Measurements from ENCODE around the gene CCSER1.

The CCSER1 gene

GRCh38 chr4:90958256-90958895, 831.2 kb downstream of the CCSER1 start:
- no peaks in the 10 kb centered on the region for H3K36me3 ChIP-seq (replicated peaks in 1 of 2; ENCODE audit: control insufficient read depth in 2 of 2, insufficient read depth in 2 of 2, low read length in 2 of 2)
- DNase-seq (ENCODE audit: low spot score): no peak
- no peak overlapping the region for H4K91ac ChIP-seq (ENCODE audit: low read depth, low read length, poor library complexity)
- H3K18ac ChIP-seq (ENCODE audit: low read length): no peak overlapping the region
- H2AFZ ChIP-seq (ENCODE audit: low read length): no peak overlapping the region
- H2BK120ac ChIP-seq (ENCODE audit: low read depth, low read length): no peak overlapping the region
- H3K23ac ChIP-seq (ENCODE audit: low read depth, low read length, poor library complexity): no peak overlapping the region
- no peak overlapping the region for H4K8ac ChIP-seq (ENCODE audit: low read depth, low read length)
- H3K4me3 ChIP-seq (ENCODE audit: low read length in 2 of 2): no peak overlapping the region
- H2BK5ac ChIP-seq (ENCODE audit: low read length): no peak overlapping the region
- no peaks in the 10 kb centered on the region for H3K79me1 ChIP-seq (ENCODE audit: low read depth, low read length)
- H3K4me2 ChIP-seq (ENCODE audit: insufficient read depth, low read length, poor library complexity, severe bottlenecking): no peak overlapping the region
- H3K4ac ChIP-seq (ENCODE audit: low read length): no peak overlapping the region
- H3K27ac ChIP-seq (replicated peaks; ENCODE audit: low read length): no peak overlapping the region
- H2BK12ac ChIP-seq (ENCODE audit: low read length): no peak overlapping the region
- no peak overlapping the region for H2BK15ac ChIP-seq (ENCODE audit: low read length)
- H3K27me3 ChIP-seq (ENCODE audit: control insufficient read depth in 3 of 3, insufficient read depth in 3 of 3, low read depth in 1 of 3, low read length in 3 of 3): no peaks in the 10 kb centered on the region
- H3K9ac ChIP-seq (ENCODE audit: low read depth, low read length, poor library complexity): no peak overlapping the region
- H3K14ac ChIP-seq (ENCODE audit: low read length): no peak overlapping the region
- H2AK5ac ChIP-seq (ENCODE audit: low read depth, low read length): no peak overlapping the region
- H3K4me1 ChIP-seq (ENCODE audit: control insufficient read depth in 2 of 2, insufficient read depth in 1 of 2, low read depth in 1 of 2, low read length in 2 of 2): no peaks in the 10 kb centered on the region
- no peaks in the 10 kb centered on the region for H3K9me3 ChIP-seq (replicated peaks in 1 of 2; ENCODE audit: control insufficient read depth in 2 of 2, insufficient read depth in 1 of 2, low read depth in 1 of 2, low read length in 2 of 2)
- WGBS, 2 donors (ENCODE audit: extremely low coverage in 2 of 2, insufficient read length in 2 of 2, insufficient replicate concordance in 1 of 2): no CpG with 5 or more reads among the region's 3 CpGs

- no peaks in the 10 kb centered on the region for H3K79me1 ChIP-seq (ENCODE audit: low read depth, low read length)
- no peaks in the 10 kb centered on the region for H3K9me3 ChIP-seq (replicated peaks in 1 of 2; ENCODE audit: control insufficient read depth in 2 of 2, insufficient read depth in 1 of 2, low read depth in 1 of 2, low read length in 2 of 2)
- no peaks in the 10 kb centered on the region for H3K36me3 ChIP-seq (replicated peaks in 1 of 2; ENCODE audit: control insufficient read depth in 2 of 2, insufficient read depth in 2 of 2, low read length in 2 of 2)
- no peak overlapping the region for H2AK5ac ChIP-seq (ENCODE audit: low read depth, low read length)
- H3K9ac ChIP-seq (ENCODE audit: low read depth, low read length, poor library complexity): no peak overlapping the region
- no peak overlapping the region for H3K23ac ChIP-seq (ENCODE audit: low read depth, low read length, poor library complexity)
- no CpG with 5 or more reads among the region's 3 CpGs for WGBS, 2 donors (ENCODE audit: extremely low coverage in 2 of 2, insufficient read length in 2 of 2, insufficient replicate concordance in 1 of 2)
- no peak overlapping the region for H3K18ac ChIP-seq (ENCODE audit: low read length)
- H3K27me3 ChIP-seq (ENCODE audit: control insufficient read depth in 3 of 3, insufficient read depth in 3 of 3, low read depth in 1 of 3, low read length in 3 of 3): no peaks in the 10 kb centered on the region
- no peak overlapping the region for H2BK5ac ChIP-seq (ENCODE audit: low read length)
- no peak overlapping the region for H4K91ac ChIP-seq (ENCODE audit: low read depth, low read length, poor library complexity)
- H4K8ac ChIP-seq (ENCODE audit: low read depth, low read length): no peak overlapping the region
- H3K4me3 ChIP-seq (ENCODE audit: low read length in 2 of 2): no peak overlapping the region
- no peaks in the 10 kb centered on the region for H3K4me1 ChIP-seq (ENCODE audit: control insufficient read depth in 2 of 2, insufficient read depth in 1 of 2, low read depth in 1 of 2, low read length in 2 of 2)
- no peak overlapping the region for H2AFZ ChIP-seq (ENCODE audit: low read length)
- DNase-seq (ENCODE audit: low spot score): no peak
- no peak overlapping the region for H2BK120ac ChIP-seq (ENCODE audit: low read depth, low read length)
- H3K27ac ChIP-seq (replicated peaks; ENCODE audit: low read length): no peak overlapping the region
- H2BK15ac ChIP-seq (ENCODE audit: low read length): no peak overlapping the region
- no peak overlapping the region for H3K4me2 ChIP-seq (ENCODE audit: insufficient read depth, low read length, poor library complexity, severe bottlenecking)
- H2BK12ac ChIP-seq (ENCODE audit: low read length): no peak overlapping the region
- no peak overlapping the region for H3K4ac ChIP-seq (ENCODE audit: low read length)
- no peak overlapping the region for H3K14ac ChIP-seq (ENCODE audit: low read length)
Measured at GRCh38 chr4:90960433-90960832, 833.2 kb downstream of the CCSER1 start.

- Histone ChIP-seq H3K36me3 (replicated peaks in 1 of 2; ENCODE audit: control insufficient read depth in 2 of 2, insufficient read depth in 2 of 2, low read length in 2 of 2) (no peaks in the 10 kb centered on the region), H2AFZ (ENCODE audit: low read length) (no peak overlapping the region), H2AK5ac (ENCODE audit: low read depth, low read length) (no peak overlapping the region), H3K79me1 (ENCODE audit: low read depth, low read length) (no peaks in the 10 kb centered on the region), H3K23ac (ENCODE audit: low read depth, low read length, poor library complexity) (no peak overlapping the region), H4K8ac (ENCODE audit: low read depth, low read length) (no peak overlapping the region), H2BK5ac (ENCODE audit: low read length) (no peak overlapping the region), H3K14ac (ENCODE audit: low read length) (no peak overlapping the region), H3K4me3 (ENCODE audit: low read length in 2 of 2) (no peak overlapping the region), H2BK120ac (ENCODE audit: low read depth, low read length) (no peak overlapping the region), H3K4me1 (ENCODE audit: control insufficient read depth in 2 of 2, insufficient read depth in 1 of 2, low read depth in 1 of 2, low read length in 2 of 2) (no peaks in the 10 kb centered on the region), H3K9me3 (replicated peaks in 1 of 2; ENCODE audit: control insufficient read depth in 2 of 2, insufficient read depth in 1 of 2, low read depth in 1 of 2, low read length in 2 of 2) (no peaks in the 10 kb centered on the region), H2BK15ac (ENCODE audit: low read length) (no peak overlapping the region), H3K18ac (ENCODE audit: low read length) (no peak overlapping the region), H4K91ac (ENCODE audit: low read depth, low read length, poor library complexity) (no peak overlapping the region), H3K27ac (replicated peaks; ENCODE audit: low read length) (no peak overlapping the region), H3K4ac (ENCODE audit: low read length) (no peak overlapping the region), H2BK12ac (ENCODE audit: low read length) (no peak overlapping the region), H3K9ac (ENCODE audit: low read depth, low read length, poor library complexity) (no peak overlapping the region), H3K4me2 (ENCODE audit: insufficient read depth, low read length, poor library complexity, severe bottlenecking) (no peak overlapping the region), H3K27me3 (ENCODE audit: control insufficient read depth in 3 of 3, insufficient read depth in 3 of 3, low read depth in 1 of 3, low read length in 3 of 3) (no peaks in the 10 kb centered on the region)
- no CpG with 5 or more reads among the region's 1 CpG for WGBS, 2 donors (ENCODE audit: extremely low coverage in 2 of 2, insufficient read length in 2 of 2, insufficient replicate concordance in 1 of 2)
- no peak for DNase-seq (ENCODE audit: low spot score)
Measured at GRCh38 chr4:90960840-90961239, 833.6 kb downstream of the CCSER1 start.

GRCh38 chr4:90970021-90970420, 842.8 kb downstream of the CCSER1 start:
- Histone ChIP-seq H2BK5ac (ENCODE audit: low read length) (no peak overlapping the region), H3K23ac (ENCODE audit: low read depth, low read length, poor library complexity) (no peak overlapping the region), H3K36me3 (replicated peaks in 1 of 2; ENCODE audit: control insufficient read depth in 2 of 2, insufficient read depth in 2 of 2, low read length in 2 of 2) (no peaks in the 10 kb centered on the region), H2BK12ac (ENCODE audit: low read length) (no peak overlapping the region), H3K4ac (ENCODE audit: low read length) (no peak overlapping the region), H3K14ac (ENCODE audit: low read length) (no peak overlapping the region), H4K8ac (ENCODE audit: low read depth, low read length) (no peak overlapping the region), H3K4me1 (ENCODE audit: control insufficient read depth in 2 of 2, insufficient read depth in 1 of 2, low read depth in 1 of 2, low read length in 2 of 2) (no peaks in the 10 kb centered on the region), H2AFZ (ENCODE audit: low read length) (no peak overlapping the region), H3K4me2 (ENCODE audit: insufficient read depth, low read length, poor library complexity, severe bottlenecking) (no peak overlapping the region), H3K79me1 (ENCODE audit: low read depth, low read length) (no peaks in the 10 kb centered on the region), H3K4me3 (ENCODE audit: low read length in 2 of 2) (no peak overlapping the region), H4K91ac (ENCODE audit: low read depth, low read length, poor library complexity) (no peak overlapping the region), H3K27ac (replicated peaks; ENCODE audit: low read length) (no peak overlapping the region), H3K18ac (ENCODE audit: low read length) (no peak overlapping the region), H2BK120ac (ENCODE audit: low read depth, low read length) (no peak overlapping the region), H3K9me3 (replicated peaks in 1 of 2; ENCODE audit: control insufficient read depth in 2 of 2, insufficient read depth in 1 of 2, low read depth in 1 of 2, low read length in 2 of 2) (no peaks in the 10 kb centered on the region), H3K9ac (ENCODE audit: low read depth, low read length, poor library complexity) (no peak overlapping the region), H2AK5ac (ENCODE audit: low read depth, low read length) (no peak overlapping the region), H3K27me3 (ENCODE audit: control insufficient read depth in 3 of 3, insufficient read depth in 3 of 3, low read depth in 1 of 3, low read length in 3 of 3) (no peaks in the 10 kb centered on the region), H2BK15ac (ENCODE audit: low read length) (no peak overlapping the region)
- DNase-seq (ENCODE audit: low spot score): no peak
- WGBS, 2 donors (ENCODE audit: extremely low coverage in 2 of 2, insufficient read length in 2 of 2, insufficient replicate concordance in 1 of 2): no CpG with 5 or more reads among the region's 2 CpGs
